SK-N-MC (cell line): ENCODE results near the gene KRT14.

Source experiments
- EZH2 ChIP-seq: fragments of 200-600 bp; sonication (generic); IDR thresholded peaks from one replicate; pipeline ENCODE4 v1.6.1; 2017; ENCODE audit warnings: antibody characterized with exemption
- POLR2AphosphoS5 ChIP-seq: IDR thresholded peaks from 2 replicates; pipeline ENCODE4 v1.6.1; 2012; ENCODE audit warnings: mild to moderate bottlenecking, low read depth, low read length, borderline replicate concordance

- TF ChIP-seq EZH2 = no peak
- TF ChIP-seq POLR2AphosphoS5 = no peak
Measured at GRCh38 chr17:41619036-41619926, 32.6 kb upstream of the KRT14 start.
